Thyroid gland (tissue), 4 donors: ENCODE measurements around the gene VPS26A. TPM values are rescaled to one million over a fixed set of nuclear protein-coding genes. Genes with fewer than 3 reads are reported as not detected.

Experiments
- DNase-seq, 2 donors: peaks; one replicate each; pipeline ENCODE4 v3.0.0-alpha.2; 2019
- H3K27ac ChIP-seq, 3 donors: fragments of 200-600 bp; sonication (generic); 1 replicate in 2 of 3; 2 replicates in 1 of 3; pipeline ENCODE4 v1.5.1; 2016 to 2019; ENCODE audit warnings: mild to moderate bottlenecking in 1 of 3, moderate library complexity in 1 of 3
- H3K27me3 ChIP-seq: fragments of 200-600 bp; sonication (generic); one replicate; pipeline ENCODE4 v1.5.1; 2019
- H3K36me3 ChIP-seq, 2 donors: fragments of 200-600 bp; sonication (generic); one replicate each; pipeline ENCODE4 v1.5.1; 2016 to 2019
- H3K4me1 ChIP-seq, 2 donors: fragments of 200-600 bp; sonication (generic); one replicate each; pipeline ENCODE4 v1.5.1; 2017 to 2019
- H3K4me3 ChIP-seq, 3 donors: fragments of 200-600 bp; sonication (generic); replicated peaks in 1 of 3; 1 replicate in 2 of 3; 2 replicates in 1 of 3; pipeline ENCODE4 v1.5.1; 2016; ENCODE audit warnings: mild to moderate bottlenecking in 1 of 3
- H3K9me3 ChIP-seq: fragments of 200-600 bp; sonication (generic); one replicate; pipeline ENCODE4 v1.5.1; 2017
- POLR2A ChIP-seq, 2 donors: fragments of 450-650 bp; IDR thresholded peaks; one replicate each; pipeline ENCODE4 v1.6.1; 2017; ENCODE audit warnings: antibody characterized with exemption in 2 of 2, mild to moderate bottlenecking in 2 of 2, moderate library complexity in 1 of 2
- WGBS, 2 donors: methylation state at CpG; one replicate each; pipeline ENCODE4 v1.1.5; 2017; 5-methylcytosine and 5-hydroxymethylcytosine counted together
- intact Hi-C: fragments of 100-400 bp; cut with DNase I; formaldehyde crosslinking; loops from one replicate; pipeline ENCODE4 v1.15.1; 2023
- total RNA-seq, 4 donors: library from RNA; depleted of rRNA; stranded (reverse); fragments of >200 nt; gene quantifications; one replicate each; pipeline ENCODE4 v1.2.3, GENCODE V29; 2016
- TF ChIP-seq, protein P1 (sequence below), 6 experiments: fragments of 200-600 bp in 3 of 6; fragments of 450-650 bp in 3 of 6; sonication (generic) in 3 of 6; IDR thresholded peaks; one replicate each; pipeline ENCODE4 v1.5.1; 2016 to 2019; ENCODE audit warnings: antibody characterized with exemption in 6 of 6, mild to moderate bottlenecking in 2 of 6, inconsistent platforms in 1 of 6, moderate library complexity in 1 of 6

Gene VPS26A
- total RNA-seq, 4 donors from 2014 or later = 32.5 to 41.0 (median 36.7) TPM

DNA sequence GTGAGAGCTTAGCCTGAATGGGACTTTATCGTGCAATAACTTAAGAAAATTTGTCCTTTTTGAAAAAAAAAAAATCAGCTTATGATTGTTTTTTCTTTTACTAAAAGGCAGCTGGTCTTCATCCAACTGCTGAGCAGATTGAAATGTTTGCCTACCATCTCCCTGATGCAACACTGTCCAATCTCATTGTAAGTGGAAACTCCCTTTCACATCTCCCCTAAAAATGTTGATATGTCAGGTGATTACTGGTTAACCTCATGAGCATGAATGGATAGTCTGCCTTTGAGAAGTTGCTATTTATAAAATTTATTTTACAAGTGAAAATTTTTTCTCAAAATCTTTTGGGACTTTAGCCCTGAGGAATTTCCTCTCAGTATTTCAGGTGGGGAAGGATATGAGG, 78.4 kb downstream of the VPS26A start:
- Histone ChIP-seq H3K36me3 (peaks cover 31 to 49% of the 10 kb centered on the region in 2 donors), H3K4me1 (no peaks in the 10 kb centered on the region), H3K9me3 (no peaks in the 10 kb centered on the region), H3K4me3 (no peak overlapping the region), H3K27ac (no peak overlapping the region), H3K27me3 (no peaks in the 10 kb centered on the region)
- TF ChIP-seq, protein P1, sequence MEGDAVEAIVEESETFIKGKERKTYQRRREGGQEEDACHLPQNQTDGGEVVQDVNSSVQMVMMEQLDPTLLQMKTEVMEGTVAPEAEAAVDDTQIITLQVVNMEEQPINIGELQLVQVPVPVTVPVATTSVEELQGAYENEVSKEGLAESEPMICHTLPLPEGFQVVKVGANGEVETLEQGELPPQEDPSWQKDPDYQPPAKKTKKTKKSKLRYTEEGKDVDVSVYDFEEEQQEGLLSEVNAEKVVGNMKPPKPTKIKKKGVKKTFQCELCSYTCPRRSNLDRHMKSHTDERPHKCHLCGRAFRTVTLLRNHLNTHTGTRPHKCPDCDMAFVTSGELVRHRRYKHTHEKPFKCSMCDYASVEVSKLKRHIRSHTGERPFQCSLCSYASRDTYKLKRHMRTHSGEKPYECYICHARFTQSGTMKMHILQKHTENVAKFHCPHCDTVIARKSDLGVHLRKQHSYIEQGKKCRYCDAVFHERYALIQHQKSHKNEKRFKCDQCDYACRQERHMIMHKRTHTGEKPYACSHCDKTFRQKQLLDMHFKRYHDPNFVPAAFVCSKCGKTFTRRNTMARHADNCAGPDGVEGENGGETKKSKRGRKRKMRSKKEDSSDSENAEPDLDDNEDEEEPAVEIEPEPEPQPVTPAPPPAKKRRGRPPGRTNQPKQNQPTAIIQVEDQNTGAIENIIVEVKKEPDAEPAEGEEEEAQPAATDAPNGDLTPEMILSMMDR (IDR thresholded peaks at IDR 0.05) = no peak
- no peak for TF ChIP-seq POLR2A (IDR thresholded peaks at IDR 0.05)
- no peak for DNase-seq
- intact Hi-C loops = no loop called here
- 93 to 97% methylated on average over 1 of the region's 1 CpG for WGBS, 2 donors

DNA sequence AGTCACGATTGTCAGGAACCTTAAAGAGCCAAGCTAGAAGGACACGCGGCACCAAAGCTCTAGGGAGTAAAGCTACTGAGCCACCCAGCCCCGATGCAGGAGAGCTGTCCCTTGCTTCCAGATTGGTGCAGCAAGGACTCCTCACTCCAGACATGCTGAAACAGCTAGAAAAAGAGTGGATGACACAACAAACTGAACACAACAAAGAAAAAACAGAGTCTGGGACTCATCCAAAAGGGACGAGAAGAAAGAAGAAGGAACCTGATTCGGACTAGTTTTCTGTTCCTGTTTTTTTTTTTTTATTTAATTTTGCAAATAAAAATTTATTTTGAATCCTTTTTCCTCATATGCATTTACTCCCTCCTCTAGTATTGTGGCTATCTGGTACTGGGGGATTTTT, 84.8 kb downstream of the VPS26A start:
- no peaks in the 10 kb centered on the region for H3K9me3 ChIP-seq
- WGBS, 2 donors = 87 to 93% methylated on average over 6 of the region's 6 CpGs

DNA sequence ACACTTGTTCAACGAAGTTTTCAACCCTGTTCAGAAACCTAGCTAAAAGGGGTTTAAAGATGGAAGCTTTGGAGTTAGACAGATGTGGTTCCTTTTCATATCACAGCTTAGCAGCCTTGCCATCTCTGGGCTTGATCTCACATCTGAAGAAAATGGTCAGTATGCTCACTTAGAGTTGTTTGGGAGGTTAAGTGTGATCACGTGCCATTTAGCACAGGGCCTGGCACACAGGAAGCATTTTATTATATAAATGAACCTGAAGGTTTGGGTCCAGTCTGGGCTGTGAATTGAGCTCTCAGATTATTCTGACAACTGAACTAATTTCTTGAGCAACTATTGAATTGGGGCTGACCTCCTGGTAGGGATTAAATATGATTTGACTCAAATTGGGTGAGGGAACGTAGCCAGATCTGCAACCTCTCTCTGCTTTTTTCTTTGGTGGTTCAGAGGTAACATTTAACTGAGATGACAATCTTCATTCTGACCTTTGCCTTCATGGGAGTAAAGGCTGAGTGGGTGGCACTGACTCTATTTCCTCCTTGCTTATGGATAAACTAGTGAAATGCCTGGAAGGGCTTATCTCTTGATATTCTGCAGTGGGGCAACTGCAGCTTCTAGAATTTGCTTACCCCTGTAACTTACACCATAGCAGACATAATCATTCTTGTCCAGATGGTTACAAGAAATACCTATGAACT, 86.0 kb downstream of the VPS26A start:
- Histone ChIP-seq H3K27ac (no peak overlapping the region), H3K36me3 (peaks cover 28 to 35% of the 10 kb centered on the region in 2 donors), H3K27me3 (no peaks in the 10 kb centered on the region), H3K4me3 (no peak overlapping the region), H3K9me3 (no peaks in the 10 kb centered on the region), H3K4me1 (no peaks in the 10 kb centered on the region)
- WGBS, 2 donors = 88 to 96% methylated on average over 3 of the region's 3 CpGs
- no peak for DNase-seq
- intact Hi-C loops = no loop called here
- TF ChIP-seq, protein P1 (IDR thresholded peaks at IDR 0.05) = no peak
- no peak for TF ChIP-seq POLR2A (IDR thresholded peaks at IDR 0.05)

More for the DNA sequence above, 84.8 kb downstream of the VPS26A start:
- no peaks in the 10 kb centered on the region for H3K27me3 ChIP-seq
- H3K4me1 ChIP-seq = no peaks in the 10 kb centered on the region
- H3K27ac ChIP-seq = no peak overlapping the region
- peaks cover 39 to 40% of the 10 kb centered on the region in 2 donors for H3K36me3 ChIP-seq
- TF ChIP-seq POLR2A (IDR thresholded peaks at IDR 0.05) = no peak
- TF ChIP-seq, protein P1 (IDR thresholded peaks at IDR 0.05) = no peak
- intact Hi-C loops = no loop called here
- H3K4me3 ChIP-seq = no peak overlapping the region
- DNase-seq = no peak

DNA sequence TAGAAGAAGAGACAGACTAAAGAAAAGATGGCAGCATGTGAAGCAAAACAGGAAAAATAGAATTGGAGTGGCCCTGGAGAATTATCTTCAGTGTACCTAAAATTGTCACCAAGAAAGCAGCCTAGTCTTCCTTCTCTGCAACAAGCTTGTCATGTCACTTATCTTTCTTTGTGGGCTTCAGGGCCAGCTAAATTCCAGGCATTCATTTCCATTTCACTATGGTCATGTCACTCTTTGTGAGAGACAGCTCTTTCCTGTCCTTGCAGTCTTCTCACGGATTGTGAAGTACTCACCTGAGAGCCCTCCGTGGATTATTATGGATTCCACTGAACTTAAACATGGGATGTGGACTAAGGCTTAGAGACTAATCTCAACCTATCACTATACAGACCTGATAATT, 87.1 kb downstream of the VPS26A start:
- H3K27ac ChIP-seq = no peak overlapping the region
- H3K27me3 ChIP-seq = no peaks in the 10 kb centered on the region
- TF ChIP-seq, protein P1 (IDR thresholded peaks at IDR 0.05) = no peak
- no peak for TF ChIP-seq POLR2A (IDR thresholded peaks at IDR 0.05)
- H3K9me3 ChIP-seq = no peaks in the 10 kb centered on the region
- H3K4me3 ChIP-seq = no peak overlapping the region
- peaks cover 25 to 30% of the 10 kb centered on the region in 2 donors for H3K36me3 ChIP-seq
- H3K4me1 ChIP-seq = peaks cover 0 to 3% of the 10 kb centered on the region in 2 donors
- 34 to 58% methylated on average over 2 of the region's 2 CpGs for WGBS, 2 donors
- no peak for DNase-seq
- intact Hi-C loops = no loop called here

DNA sequence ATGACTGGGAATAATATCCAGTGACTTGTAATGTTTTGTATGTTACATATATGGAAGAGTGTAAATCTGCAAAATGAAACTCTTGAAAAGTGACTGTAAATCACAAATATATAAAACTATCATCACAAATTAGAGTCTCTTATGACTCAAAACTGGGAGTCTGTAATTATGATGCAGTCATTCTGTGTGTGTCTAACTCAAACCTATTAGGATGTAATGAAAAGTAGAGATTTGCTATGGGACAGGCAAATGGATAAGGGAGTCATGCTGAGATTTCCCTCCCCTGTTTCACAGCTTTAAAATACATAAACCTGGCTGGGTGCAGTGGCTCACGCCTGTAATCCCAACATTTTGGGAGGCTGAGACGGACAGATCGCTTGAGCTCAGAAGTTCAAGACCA, 87.5 kb downstream of the VPS26A start:
- intact Hi-C loops = no loop called here
- H3K9me3 ChIP-seq = no peaks in the 10 kb centered on the region
- H3K36me3 ChIP-seq = peaks cover 25% of the 10 kb centered on the region in 2 donors
- H3K4me3 ChIP-seq = no peak overlapping the region
- WGBS, 2 donors = 79 to 91% methylated on average over 3 of the region's 3 CpGs
- H3K27ac ChIP-seq = no peak overlapping the region
- no peaks in the 10 kb centered on the region for H3K27me3 ChIP-seq
- H3K4me1 ChIP-seq = peaks cover 0 to 3% of the 10 kb centered on the region in 2 donors
- no peak for DNase-seq
- no peak for TF ChIP-seq POLR2A (IDR thresholded peaks at IDR 0.05)
- TF ChIP-seq, protein P1 (IDR thresholded peaks at IDR 0.05) = no peak
